GM15510 (cell line): ENCODE results near the gene CD300A.

ENCODE experiments used
- POLR2A ChIP-seq: IDR thresholded peaks from 3 replicates; pipeline ENCODE4 v1.6.1; 2011; ENCODE audit warnings: borderline replicate concordance; ENCODE audit not compliant: insufficient read length; ENCODE audit errors: extremely low read depth

The CD300A gene

GRCh38 chr17:74532115-74532514 lies 65.7 kb downstream of the CD300A start:
- TF ChIP-seq POLR2A, result no peak
